Activated CD4-positive, alpha-beta T cell treated with anti-CD3 and anti-CD28 coated beads for 1 hour (primary cell): Measurements from ENCODE around the gene CADM3.

Experiments
- DNase-seq: peaks from one replicate; pipeline ENCODE4 v3.0.0-alpha.2; 2020

Gene CADM3

DNA sequence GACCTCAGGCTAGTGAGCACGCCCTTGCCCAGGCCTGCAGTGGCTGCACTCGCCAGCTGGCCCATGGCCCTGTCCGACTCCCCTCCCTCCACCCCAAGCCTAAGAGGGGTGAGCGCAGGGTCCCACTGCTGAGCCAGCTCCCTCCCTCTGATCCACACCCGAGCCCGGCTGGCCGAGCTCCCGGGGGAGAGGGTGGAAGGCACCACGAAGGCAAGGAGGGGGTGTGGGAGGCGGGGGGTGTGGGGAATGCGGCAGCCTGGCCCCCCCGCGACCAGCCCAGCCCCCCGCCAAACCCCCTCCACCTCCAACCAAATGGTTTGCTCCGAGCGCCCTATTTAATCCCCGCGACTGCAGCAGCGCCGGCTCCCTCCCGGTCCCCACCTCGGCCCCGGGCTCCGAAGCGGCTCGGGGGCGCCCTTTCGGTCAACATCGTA lies at the start of gene CADM3:
Gene CADM3 (plus strand): TSS at position 362 of the 434 bp plus-strand sequence. CDS start 151 bp downstream, outside the sequence.
- no peak for DNase-seq

DNA sequence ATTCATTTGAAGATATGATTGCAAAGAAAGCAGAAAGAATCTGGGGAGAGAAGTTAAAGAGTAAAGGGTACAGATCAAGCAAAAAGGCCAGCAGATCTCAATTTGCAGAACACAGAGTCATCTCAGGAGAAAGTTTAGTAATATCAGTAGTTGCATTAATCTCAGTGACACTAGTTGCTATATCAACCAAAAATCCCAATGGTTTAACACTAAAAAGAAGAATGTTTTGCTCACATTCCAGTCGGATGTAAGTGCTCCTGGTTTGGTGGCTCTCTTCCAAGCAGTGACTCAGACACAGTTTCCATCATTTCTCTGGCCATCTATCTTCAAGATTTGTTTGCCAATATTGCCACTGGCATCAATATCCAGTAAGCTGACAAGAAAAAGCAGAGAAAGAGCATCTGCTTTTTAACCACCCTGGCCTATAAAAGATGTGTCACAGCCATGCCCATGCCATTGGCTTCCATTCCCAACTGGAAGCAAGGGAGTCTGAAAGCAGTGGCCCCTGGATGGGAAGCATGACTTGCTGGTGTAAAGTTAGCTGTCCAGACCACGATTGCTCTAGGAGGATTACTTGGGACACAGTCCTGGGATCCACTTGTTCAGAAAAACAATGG lies 49.3 kb upstream of the CADM3 start:
- no peak for DNase-seq

- DNase-seq = no peak
These were observed 47.8 kb upstream of the CADM3 start for GRCh38 chr1:159123587-159123986.

DNA sequence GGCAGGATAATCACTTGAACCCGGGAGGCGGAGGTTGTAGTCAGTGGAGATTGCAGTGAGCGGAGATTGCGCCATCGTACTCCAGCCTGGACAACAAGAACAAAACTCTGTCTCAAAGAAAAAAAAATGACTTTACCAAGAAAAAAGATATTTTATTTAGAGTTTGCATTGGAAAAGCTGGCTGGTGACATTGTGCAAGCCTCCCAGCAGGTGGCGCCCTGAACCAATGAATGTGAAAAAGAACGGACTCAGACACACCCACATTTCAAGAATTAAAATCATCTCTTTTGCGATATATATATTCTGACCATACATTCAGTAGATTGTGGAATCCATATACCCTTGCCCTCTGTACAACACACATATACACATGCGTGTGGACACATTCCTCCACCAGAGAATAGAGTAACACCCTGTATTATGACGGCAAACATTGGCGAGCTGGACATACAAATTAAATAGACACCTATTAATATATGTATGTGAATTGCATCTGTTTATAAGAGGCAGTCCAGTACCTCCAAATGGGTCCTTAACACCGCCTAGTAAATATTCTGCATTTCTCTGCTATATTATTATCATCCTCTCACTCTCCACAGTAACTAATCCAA lies 39.0 kb upstream of the CADM3 start:
- DNase-seq = peak; percentile 35

- DNase-seq = no peak
These were observed 30.9 kb upstream of the CADM3 start for GRCh38 chr1:159140474-159140873.

- DNase-seq = no peak
These were observed 29.6 kb upstream of the CADM3 start for GRCh38 chr1:159141584-159142390.

DNA sequence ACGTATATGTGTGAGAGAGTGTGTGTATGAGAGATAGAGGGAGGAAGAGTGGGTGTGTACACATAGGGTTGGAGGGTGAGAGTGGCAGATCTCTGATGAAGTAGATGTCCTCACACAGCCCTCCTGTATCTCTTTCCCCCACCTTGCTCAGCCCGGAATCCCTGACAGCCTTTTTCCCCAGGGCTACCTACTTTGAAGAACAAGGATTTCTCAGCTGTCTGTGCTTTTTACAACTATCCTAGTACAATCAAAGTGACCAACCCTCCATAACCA lies 29.1 kb upstream of the CADM3 start:
- no peak for DNase-seq

GRCh38 chr1:159142726-159143510 lies 28.5 kb upstream of the CADM3 start:
- DNase-seq = no peak

DNA sequence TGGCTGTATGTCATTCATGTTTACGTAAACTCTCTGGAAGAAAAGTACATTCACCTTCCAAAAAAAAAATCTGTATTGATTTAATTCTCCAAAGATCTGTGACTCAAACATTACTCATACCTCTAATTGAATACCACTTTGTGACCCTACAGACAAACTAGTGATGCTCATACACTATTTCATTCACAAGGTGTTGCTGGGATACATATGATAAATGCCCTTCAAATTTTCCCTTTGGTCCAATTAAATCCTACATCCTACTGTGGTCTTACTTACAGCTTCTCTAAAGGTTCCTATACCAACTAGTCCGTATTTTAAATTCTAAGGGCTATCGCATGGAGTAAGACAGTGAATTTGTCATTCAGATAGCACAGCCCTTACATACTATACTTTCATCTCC lies 26.8 kb upstream of the CADM3 start:
- DNase-seq = no peak

- DNase-seq = no peak
These were observed 24.4 kb upstream of the CADM3 start for GRCh38 chr1:159146980-159147379.

DNA sequence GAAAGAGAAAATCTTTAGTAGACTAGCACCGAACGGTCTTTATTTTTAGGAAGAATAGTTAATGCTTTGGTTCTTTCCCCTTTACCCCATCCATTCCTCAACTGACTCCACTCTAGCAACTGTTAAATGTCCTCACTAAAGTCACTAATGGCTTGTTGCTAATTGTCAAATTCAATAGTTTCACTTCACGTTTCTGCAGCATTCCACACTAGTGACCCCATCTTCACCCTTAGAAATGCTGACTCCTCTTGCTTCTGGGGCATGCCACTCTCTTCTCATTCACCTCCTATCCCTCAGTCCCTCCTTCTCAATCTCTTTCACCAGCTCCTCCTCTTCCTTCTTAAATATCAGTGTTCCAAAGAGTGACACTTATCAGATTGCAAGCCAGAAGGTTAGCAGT lies 19.4 kb upstream of the CADM3 start:
- DNase-seq = no peak

- DNase-seq = peak; percentile 35
These were observed 10.3 kb upstream of the CADM3 start for GRCh38 chr1:159161001-159161718.

GRCh38 chr1:159161719-159162026 lies 9.7 kb upstream of the CADM3 start:
- no peak for DNase-seq

DNA sequence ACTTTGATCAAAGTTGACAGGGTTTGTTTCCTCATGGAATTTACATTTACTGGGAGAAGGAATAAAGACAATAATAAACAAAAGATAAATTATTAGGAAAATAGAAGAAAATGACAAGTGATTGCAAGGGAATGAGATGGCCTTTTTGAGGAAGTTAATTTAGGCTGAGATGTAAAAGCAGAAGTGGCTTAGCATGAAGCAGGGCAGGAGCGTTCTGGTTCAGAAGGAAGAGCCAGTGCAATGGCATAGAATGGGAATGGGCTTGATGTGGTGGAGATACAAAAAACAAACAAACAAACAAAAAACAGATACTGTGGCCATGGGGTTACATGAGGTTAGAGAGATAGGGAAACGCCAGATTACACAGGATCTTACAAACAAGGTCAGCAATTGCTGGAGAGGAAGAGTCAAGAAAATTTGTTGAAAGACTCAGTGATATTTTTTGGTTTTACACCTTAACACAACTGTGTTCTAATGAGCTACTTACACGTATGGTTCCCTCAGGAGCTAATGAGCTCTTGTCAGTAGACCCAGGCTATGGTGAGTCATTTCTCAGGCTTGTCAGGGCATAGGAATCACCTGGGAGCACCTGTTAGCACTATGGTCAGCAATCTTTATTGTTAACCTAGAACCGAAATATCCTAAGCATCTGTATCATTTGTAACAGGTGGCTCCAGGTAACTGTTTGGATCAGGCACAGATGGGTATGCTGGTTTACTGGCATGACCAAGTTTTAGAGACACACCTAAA lies 8.7 kb upstream of the CADM3 start:
- no peak for DNase-seq

- DNase-seq = no peak
These were observed 7.7 kb upstream of the CADM3 start for GRCh38 chr1:159163614-159164228.

DNA sequence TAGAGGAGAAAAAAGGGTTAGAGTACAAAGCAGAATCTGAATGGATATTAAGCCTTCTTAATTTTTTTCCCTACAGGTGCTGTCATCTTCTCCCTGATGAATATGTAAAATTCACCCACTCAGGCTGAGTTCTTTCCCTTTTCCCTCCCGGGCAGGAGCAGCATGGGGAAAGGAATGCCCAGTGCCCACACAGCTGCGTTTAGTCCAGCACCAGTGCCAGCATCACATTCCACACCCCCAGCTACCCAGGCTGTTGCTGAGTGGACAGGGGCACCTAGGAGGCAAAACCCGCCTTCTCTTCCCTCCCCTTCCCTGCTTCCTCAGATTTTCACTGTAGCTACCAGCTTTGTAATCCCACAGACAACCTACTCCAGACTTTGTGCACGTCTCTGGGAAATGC lies 3.4 kb upstream of the CADM3 start:
- DNase-seq = no peak

- DNase-seq = no peak
These were observed 776 bp upstream of the CADM3 start for GRCh38 chr1:159170639-159171038.

DNA sequence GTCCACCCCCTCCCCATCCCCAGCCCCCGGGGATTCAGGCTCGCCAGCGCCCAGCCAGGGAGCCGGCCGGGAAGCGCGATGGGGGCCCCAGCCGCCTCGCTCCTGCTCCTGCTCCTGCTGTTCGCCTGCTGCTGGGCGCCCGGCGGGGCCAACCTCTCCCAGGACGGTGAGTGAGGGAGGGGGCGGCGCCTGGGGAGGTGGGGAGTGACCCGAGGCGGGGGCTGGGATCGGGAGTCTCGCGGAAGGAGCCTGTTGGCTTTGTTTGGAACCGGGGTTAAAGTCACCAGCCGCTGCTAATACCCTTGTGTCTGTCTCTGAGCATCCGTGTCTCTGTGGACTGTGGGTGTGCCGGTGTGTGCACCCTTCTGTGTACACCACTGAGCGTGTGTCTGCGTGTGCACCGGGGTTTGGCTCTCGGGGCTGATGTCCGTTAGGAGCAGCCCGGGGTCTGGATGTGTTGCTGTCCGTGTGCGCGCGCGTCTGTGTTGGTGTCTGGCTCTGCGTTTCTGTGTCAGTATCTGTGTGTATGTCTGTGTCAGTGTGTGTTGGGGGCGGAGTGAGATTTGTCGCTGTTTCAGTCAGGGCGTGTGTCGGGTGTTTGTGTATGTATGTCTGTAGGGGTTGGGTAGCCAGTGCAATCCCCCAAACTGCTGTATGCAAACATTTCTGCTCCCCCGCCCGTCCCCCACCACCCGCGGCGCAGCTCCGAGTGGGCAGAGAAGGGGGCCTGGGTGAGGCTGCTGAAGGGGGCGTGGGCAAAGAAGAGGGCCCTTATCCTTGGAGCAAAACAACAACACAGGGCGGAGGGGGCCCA lies 480 bp downstream of the CADM3 start:
- DNase-seq = no peak

DNA sequence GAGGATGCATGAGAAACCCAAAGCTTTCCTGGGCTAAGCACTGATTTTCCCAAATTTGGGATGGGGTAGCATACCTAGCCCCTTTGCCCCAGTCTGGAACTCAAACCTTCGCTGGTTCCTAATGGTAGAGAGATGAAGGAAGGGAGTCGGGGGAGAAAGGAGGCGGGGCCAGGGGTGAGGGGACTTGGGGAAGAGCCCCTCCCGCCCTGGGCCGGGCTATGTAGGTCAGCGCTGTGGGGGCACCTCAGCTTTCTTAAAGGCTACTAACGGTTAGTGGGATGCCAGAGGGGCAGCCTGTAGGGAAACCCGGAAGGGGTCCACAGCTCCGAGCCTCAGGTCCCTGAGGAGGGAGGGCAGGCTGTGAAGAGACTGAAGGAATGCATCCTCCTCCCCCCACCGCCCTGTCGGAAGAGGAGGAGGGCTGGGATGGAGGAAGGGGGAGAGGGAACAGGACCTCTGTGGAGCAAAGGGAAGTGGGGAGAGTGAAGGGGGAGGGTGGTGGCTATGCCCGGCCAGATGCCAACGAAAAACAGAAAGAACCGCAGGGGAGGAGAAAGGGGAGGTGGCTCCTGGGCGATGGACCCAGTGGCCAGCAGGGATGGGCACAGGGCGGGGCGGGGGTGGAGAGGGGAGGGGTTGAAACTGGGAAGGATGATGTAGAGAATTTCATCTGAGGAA lies 1.3 kb downstream of the CADM3 start:
- no peak for DNase-seq

- DNase-seq = no peak
These were observed 1.9 kb downstream of the CADM3 start for GRCh38 chr1:159173320-159173719.
